PFSK-1 (cell line): ENCODE results near the gene C11orf54.

Source experiments
- FOXP2 ChIP-seq: optimal IDR thresholded peaks from 2 replicates; pipeline ENCODE3; 2011; ENCODE audit warnings: borderline replicate concordance, control low read depth, inconsistent platforms; ENCODE audit not compliant: insufficient read depth; ENCODE audit errors: extremely low read length, extremely low read depth
- POLR2AphosphoS5 ChIP-seq: IDR thresholded peaks from 2 replicates; pipeline ENCODE4 v1.6.1; 2012; ENCODE audit warnings: low read depth, mild to moderate bottlenecking, control low read depth, low read length, moderate library complexity
- SIN3A ChIP-seq: IDR thresholded peaks from 2 replicates; pipeline ENCODE4 v1.6.1; 2012; ENCODE audit warnings: mild to moderate bottlenecking, low read length, moderate library complexity, borderline replicate concordance; ENCODE audit not compliant: insufficient read depth
- TAF1 ChIP-seq: IDR thresholded peaks from 2 replicates; pipeline ENCODE4 v1.6.1; 2012; ENCODE audit warnings: low read length, control low read depth, borderline replicate concordance; ENCODE audit not compliant: insufficient read depth
- TF ChIP-seq, protein P1 (sequence below), 2 experiments: IDR thresholded peaks; 2 replicates each; pipeline versions ENCODE4 v1.6.1 to v1.8.0; 2011 to 2012; ENCODE audit warnings: low read depth in 2 of 2, low read length in 2 of 2, control low read depth in 1 of 2, inconsistent platforms in 1 of 2, mild to moderate bottlenecking in 1 of 2, moderate library complexity in 1 of 2; ENCODE audit not compliant: insufficient read depth in 1 of 2

The C11orf54 gene

DNA sequence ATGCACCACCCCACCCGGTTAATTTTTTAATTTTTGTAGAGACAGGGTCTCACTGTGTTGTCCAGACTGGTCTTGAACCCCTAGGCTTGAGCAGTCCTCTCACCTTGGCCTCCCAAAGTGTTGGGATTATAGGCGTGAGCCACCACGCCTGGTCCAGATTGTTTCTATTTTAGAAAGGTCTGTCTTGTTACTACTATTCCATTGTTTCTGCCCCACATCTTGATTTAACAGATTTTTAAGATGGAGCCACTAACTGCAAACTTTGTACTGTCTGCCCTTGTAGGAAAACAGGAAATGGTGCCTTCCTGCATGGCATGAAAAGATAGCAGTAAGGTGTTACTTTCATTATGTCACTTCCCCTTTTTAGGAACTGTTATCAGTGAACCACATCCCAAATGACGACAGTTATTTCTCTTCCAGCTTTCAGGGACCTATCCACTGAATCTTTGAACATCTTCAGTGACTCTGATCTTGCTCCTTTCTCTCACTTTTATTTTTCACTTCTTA lies 23.4 kb upstream of the C11orf54 start:
- TF ChIP-seq TAF1, result no peak
- no peak for TF ChIP-seq FOXP2
- no peak for TF ChIP-seq SIN3A
- TF ChIP-seq POLR2AphosphoS5, result no peak
- TF ChIP-seq, protein P1, sequence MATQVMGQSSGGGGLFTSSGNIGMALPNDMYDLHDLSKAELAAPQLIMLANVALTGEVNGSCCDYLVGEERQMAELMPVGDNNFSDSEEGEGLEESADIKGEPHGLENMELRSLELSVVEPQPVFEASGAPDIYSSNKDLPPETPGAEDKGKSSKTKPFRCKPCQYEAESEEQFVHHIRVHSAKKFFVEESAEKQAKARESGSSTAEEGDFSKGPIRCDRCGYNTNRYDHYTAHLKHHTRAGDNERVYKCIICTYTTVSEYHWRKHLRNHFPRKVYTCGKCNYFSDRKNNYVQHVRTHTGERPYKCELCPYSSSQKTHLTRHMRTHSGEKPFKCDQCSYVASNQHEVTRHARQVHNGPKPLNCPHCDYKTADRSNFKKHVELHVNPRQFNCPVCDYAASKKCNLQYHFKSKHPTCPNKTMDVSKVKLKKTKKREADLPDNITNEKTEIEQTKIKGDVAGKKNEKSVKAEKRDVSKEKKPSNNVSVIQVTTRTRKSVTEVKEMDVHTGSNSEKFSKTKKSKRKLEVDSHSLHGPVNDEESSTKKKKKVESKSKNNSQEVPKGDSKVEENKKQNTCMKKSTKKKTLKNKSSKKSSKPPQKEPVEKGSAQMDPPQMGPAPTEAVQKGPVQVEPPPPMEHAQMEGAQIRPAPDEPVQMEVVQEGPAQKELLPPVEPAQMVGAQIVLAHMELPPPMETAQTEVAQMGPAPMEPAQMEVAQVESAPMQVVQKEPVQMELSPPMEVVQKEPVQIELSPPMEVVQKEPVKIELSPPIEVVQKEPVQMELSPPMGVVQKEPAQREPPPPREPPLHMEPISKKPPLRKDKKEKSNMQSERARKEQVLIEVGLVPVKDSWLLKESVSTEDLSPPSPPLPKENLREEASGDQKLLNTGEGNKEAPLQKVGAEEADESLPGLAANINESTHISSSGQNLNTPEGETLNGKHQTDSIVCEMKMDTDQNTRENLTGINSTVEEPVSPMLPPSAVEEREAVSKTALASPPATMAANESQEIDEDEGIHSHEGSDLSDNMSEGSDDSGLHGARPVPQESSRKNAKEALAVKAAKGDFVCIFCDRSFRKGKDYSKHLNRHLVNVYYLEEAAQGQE (IDR thresholded peaks at IDR 0.05; ENCODE audit: insufficient read depth in 1 of 2, low read depth in 2 of 2, low read length in 2 of 2), result no peak

DNA sequence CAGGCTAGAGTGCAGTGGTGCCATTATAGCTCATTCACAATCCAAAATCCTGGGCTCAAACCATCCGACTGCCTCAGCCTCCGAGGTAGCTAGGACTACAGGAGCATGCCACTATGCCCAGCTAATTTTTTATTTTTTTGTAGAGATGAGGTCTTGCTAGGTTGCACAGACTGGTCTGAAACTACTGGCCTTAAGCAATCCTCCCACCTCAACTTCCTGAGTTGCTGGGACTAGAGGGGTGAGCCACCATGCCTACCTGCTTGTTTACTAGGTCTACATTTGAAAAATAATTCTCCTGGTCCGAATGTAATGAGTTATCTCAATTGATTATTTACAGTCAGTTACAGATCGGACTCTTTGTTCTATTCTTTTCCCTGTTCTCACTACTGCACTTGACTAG lies 22.2 kb upstream of the C11orf54 start:
- TF ChIP-seq, protein P1 (IDR thresholded peaks at IDR 0.05; ENCODE audit: insufficient read depth in 1 of 2, low read depth in 2 of 2, low read length in 2 of 2), result no peak
- TF ChIP-seq POLR2AphosphoS5, result no peak
- TF ChIP-seq SIN3A, result no peak
- no peak for TF ChIP-seq FOXP2
- TF ChIP-seq TAF1, result no peak

DNA sequence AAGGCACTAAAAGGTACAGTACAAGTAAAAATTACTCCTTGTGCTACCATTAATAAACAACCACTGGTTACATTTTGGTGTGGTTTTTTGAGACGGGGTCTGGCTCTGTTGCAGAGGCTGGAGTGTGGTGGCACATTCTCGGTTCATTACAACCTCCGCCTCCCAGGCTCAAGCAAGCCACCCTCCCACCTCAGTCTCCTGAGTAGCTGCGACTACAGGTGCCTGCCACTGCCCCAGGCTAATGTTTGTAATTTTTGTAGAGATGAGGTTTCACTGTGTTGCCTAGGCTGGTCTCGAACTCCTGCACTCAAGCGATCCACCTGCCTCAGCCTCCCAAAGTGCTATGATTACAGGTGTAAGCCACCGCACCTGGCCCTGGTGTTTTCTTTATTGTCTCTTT lies 20.9 kb upstream of the C11orf54 start:
- TF ChIP-seq, protein P1 (IDR thresholded peaks at IDR 0.05; ENCODE audit: insufficient read depth in 1 of 2, low read depth in 2 of 2, low read length in 2 of 2), result no peak
- TF ChIP-seq POLR2AphosphoS5, result no peak
- no peak for TF ChIP-seq FOXP2
- no peak for TF ChIP-seq TAF1
- TF ChIP-seq SIN3A, result no peak

DNA sequence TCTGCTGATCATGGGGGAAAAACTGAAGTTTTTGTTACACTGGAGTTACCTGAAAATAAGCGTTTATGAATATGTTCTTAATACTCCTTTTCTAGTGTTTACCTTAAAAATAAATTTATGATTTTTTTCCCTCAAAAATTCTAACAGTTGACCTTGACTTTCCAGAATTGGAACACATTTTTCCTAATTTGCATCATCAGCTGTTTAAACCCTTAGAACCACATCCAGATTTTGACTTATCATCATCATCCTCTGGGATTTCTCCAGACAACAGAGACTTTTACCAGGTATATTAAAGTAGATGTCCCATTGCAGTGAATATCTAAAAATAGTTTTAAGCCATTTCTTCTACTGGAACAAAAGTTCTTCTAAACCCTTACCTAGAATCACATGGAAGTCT lies 17.4 kb upstream of the C11orf54 start:
- TF ChIP-seq POLR2AphosphoS5, result no peak
- TF ChIP-seq FOXP2, result no peak
- no peak for TF ChIP-seq SIN3A
- no peak for TF ChIP-seq TAF1
- TF ChIP-seq, protein P1 (IDR thresholded peaks at IDR 0.05; ENCODE audit: insufficient read depth in 1 of 2, low read depth in 2 of 2, low read length in 2 of 2), result no peak

DNA sequence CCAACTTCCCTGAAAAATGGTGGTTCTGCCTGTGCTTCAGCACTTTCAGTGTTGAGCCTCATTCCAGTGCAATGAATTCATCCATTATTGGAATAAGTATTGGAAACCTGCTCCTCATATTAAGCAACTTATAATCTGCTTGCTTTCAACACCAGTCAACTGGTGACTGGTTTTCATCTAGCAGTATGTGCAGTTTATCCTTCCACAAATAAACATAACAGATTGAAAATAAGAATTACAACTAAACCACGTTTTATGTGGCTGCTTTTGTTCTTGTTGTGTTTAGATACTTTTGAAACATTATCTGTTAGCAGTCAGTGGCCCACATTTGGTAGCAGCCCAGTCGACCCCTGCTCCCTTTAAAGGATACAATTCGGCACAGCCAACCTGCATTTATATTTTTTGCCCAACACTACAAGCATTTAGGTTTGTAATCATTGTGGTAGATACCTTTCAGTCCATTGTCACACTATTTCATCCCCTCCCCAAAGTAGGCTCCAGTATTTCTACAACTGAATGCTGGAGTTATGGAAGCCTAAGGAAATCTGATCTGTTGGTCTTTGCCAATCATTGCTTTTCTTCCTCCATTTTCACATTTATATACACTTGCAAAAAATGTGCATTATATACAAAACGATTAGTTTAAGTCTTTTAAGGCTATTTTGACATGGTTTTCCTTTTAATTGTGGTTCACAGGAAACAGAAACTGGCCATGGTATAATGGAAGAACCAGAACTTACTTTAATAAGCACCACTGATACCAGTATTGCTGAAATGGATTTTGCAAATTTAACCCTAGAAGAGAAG lies 13.3 kb upstream of the C11orf54 start:
- TF ChIP-seq FOXP2 (no peak), POLR2AphosphoS5 (peak; percentile 11), TAF1 (peak; percentile 40; the same call in 1 of the 2 replicates), SIN3A (no peak; the same call in 1 of the 2 replicates)
- TF ChIP-seq, protein P1 (IDR thresholded peaks at IDR 0.05; ENCODE audit: insufficient read depth in 1 of 2, low read depth in 2 of 2, low read length in 2 of 2), result no peak
